A549 (cell line): Measurements from ENCODE around the gene FILIP1L.

Source experiments
- BHLHE40 ChIP-seq: IDR thresholded peaks from 2 replicates; pipeline ENCODE4 v1.6.1; 2012; ENCODE audit warnings: low read depth, low read length, inconsistent platforms
- CHD4 ChIP-seq: fragments of 200-600 bp; sonication (generic); IDR thresholded peaks from 2 replicates; pipeline ENCODE4 v1.6.1; 2016; ENCODE audit warnings: antibody characterized with exemption, mild to moderate bottlenecking, borderline replicate concordance
- CTCF ChIP-seq: fragments of >200 bp; sonication (Bioruptor Twin); formaldehyde crosslinking; IDR thresholded peaks from 3 replicates; pipeline ENCODE4 v1.5.1; 2016
- EP300 ChIP-seq, 2 experiments: fragments of >200 bp; sonication (Bioruptor Twin); formaldehyde crosslinking; IDR thresholded peaks; 2 replicates in 1 of 2; 3 replicates in 1 of 2; pipeline ENCODE4 v1.6.1; 2016 to 2017
- FOSL2 ChIP-seq, 2 experiments: fragments of 450-650 bp in 1 of 2; fragments of >200 bp in 1 of 2; sonication (Bioruptor Twin) in 1 of 2; formaldehyde crosslinking; IDR thresholded peaks; 2 replicates each; pipeline versions ENCODE4 v1.5.0 to v1.6.1; 2016 to 2020; ENCODE audit warnings: mild to moderate bottlenecking in 1 of 2, moderate library complexity in 1 of 2
- JUN ChIP-seq, 2 experiments: fragments of >200 bp; sonication (Bioruptor Twin); formaldehyde crosslinking; IDR thresholded peaks; 2 replicates in 1 of 2; 3 replicates in 1 of 2; pipeline ENCODE4 v1.6.1; 2016 to 2017
- JUNB ChIP-seq: fragments of >200 bp; sonication (Bioruptor Twin); formaldehyde crosslinking; IDR thresholded peaks from 2 replicates; pipeline ENCODE4 v1.6.1; 2016
- KDM1A ChIP-seq: fragments of 200-600 bp; sonication (generic); IDR thresholded peaks from 2 replicates; pipeline ENCODE4 v1.6.1; 2016; ENCODE audit warnings: low read depth, mild to moderate bottlenecking
- MYC ChIP-seq: IDR thresholded peaks from 2 replicates; pipeline ENCODE4 v1.6.1; 2012; ENCODE audit warnings: mild to moderate bottlenecking, inconsistent platforms, low read length, improper control_type of control experiment, borderline replicate concordance
- NR3C1 ChIP-seq: fragments of >200 bp; sonication (Bioruptor Twin); formaldehyde crosslinking; IDR thresholded peaks from 3 replicates; pipeline ENCODE4 v1.6.1; 2017
- POLR2A ChIP-seq: IDR thresholded peaks from 2 replicates; pipeline ENCODE4 v1.6.1; 2012; ENCODE audit warnings: mild to moderate bottlenecking, low read length
- POLR2AphosphoS2 ChIP-seq: conservative IDR thresholded peaks from 2 replicates; pipeline ENCODE4 v1.6.1; 2012; ENCODE audit warnings: low read length, improper control_type of control experiment, inconsistent platforms
- RAD21 ChIP-seq, 2 experiments: fragments of >200 bp in 1 of 2; sonication (Bioruptor Twin) in 1 of 2; formaldehyde crosslinking in 1 of 2; IDR thresholded peaks in 1 of 2; conservative IDR thresholded peaks in 1 of 2; 2 replicates in 1 of 2; 3 replicates in 1 of 2; pipeline ENCODE4 v1.6.1; 2012 to 2018; ENCODE audit warnings: inconsistent platforms in 1 of 2
- REST ChIP-seq: fragments of 200-600 bp; sonication (generic); IDR thresholded peaks from 2 replicates; pipeline ENCODE4 v1.6.1; 2016; ENCODE audit warnings: antibody characterized with exemption, mild to moderate bottlenecking, moderate library complexity

- TF ChIP-seq MYC (no peak), POLR2A (no peak), CTCF (no peak), KDM1A (no peak), POLR2AphosphoS2 (no peak), FOSL2 (IDR thresholded peaks at IDR 0.05) (no peak), FOSL2 (CRISPR knock-in tag; IDR thresholded peaks at IDR 0.05) (no peak), RAD21 (conservative IDR thresholded peaks at IDR 0.05 in 1 of 2, IDR thresholded peaks at IDR 0.05 in 1 of 2) (no peak), CHD4 (no peak), BHLHE40 (no peak), JUN (IDR thresholded peaks at IDR 0.05) (no peak), REST (no peak), NR3C1 (no peak), JUNB (no peak), EP300 (IDR thresholded peaks at IDR 0.05) (no peak)
These were observed 146.5 kb downstream of the FILIP1L start for GRCh38 chr3:99967796-99968195.
